NCI-H345 treated with DMSO at 0.1 percent for 48 hours (cell line): ENCODE results near the gene RCCD1.
"Not testable (repeated sequence)": the region's sequence is repeated elsewhere in the genome, so short reads cannot be mapped to it uniquely, and the experiment has no call there.

Source experiments
- DNase-seq: peaks from one replicate; lab custom pipeline; 2025; ENCODE audit not compliant: unreplicated experiment; lab: John Stamatoyannopoulos, UW

RCCD1 gene, protein sequence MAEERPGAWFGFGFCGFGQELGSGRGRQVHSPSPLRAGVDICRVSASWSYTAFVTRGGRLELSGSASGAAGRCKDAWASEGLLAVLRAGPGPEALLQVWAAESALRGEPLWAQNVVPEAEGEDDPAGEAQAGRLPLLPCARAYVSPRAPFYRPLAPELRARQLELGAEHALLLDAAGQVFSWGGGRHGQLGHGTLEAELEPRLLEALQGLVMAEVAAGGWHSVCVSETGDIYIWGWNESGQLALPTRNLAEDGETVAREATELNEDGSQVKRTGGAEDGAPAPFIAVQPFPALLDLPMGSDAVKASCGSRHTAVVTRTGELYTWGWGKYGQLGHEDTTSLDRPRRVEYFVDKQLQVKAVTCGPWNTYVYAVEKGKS

DNA sequence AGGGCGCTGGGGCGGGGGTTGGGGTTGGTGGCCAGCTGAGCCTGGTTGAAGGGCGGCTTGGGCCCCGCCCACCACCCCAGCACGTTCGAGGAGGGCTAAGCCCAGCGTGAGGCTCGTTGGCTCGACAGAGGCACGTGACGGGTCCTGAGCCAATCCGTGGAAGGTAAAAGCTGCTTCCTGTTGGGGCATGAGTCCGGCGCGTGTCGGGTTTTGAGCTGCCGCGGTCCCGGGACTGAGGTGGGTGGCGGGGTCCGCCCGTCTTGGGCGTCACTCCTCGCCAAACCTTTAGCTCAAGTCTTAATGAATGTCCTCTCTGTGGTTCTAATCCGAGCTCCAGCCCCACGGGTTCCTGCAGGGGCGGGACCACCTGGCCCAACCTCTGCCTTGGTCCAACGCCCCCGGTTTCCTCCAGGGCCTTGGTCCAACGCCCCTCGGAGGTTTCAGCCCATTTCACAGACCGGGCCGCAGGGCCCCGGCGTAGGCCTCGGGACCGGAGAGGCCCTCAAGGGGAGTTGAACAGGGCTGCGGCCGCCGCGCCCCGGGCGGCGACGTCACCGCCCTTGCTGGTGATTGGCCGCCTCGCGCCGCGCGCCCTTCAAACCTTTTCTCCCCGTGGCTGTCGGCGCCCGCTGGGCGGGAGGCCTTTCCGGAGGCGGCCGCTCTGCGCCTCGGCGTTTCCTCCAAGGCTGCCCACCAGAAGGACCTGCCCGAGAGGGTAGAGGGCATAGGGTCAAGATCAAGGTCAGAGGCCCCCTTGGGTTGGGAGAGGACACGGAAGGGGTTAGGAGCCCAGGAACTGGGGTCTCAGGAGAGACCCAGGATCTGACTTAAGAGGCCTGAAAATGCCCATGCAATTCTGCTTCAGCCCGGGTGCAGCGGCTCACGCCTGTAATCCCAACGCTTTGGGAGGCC is at the start of gene RCCD1:
Gene RCCD1, plus strand, starts transcription at position 173 of the 912 bp plus-strand sequence. CDS start 1,851 bp downstream, outside the sequence.
- peak; percentile 71 for DNase-seq

DNA sequence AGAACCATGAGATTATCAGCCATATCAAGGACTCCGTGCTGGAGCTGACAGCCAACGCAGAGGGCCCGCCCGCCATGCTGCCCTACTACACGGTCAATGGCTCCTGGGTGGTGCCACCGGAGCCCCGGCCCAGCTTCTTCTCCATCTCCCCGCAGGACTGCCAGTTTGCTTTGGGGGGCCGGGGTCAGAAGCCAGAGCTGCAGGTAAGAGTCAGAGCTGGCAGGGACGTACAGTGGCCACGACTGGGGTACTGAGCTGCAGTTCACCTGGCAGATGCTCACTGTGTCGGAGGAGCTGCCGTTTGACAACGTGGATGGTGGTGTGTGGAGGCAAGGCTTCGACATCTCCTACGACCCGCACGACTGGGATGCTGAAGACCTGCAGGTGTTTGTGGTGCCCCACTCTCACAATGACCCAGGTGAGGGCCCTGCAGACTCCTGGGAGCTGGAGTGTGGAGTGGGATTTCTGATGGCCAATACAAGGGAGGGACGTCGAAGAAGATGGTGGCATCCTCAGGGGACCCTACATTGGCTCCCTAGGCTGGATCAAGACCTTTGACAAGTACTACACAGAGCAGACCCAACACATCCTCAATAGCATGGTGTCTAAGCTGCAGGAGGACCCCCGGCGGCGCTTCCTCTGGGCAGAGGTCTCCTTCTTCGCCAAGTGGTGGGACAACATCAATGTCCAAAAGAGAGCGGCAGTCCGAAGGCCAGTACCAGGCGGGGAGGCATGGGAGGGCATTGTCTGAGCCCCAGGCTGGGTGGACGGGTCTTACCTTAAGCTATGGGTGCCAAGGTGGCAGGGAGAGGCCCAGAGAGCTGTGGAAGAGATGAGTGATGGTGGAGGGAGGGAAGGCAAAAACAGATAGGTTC is 49.1 kb upstream of the RCCD1 start:
- no peak for DNase-seq

DNA sequence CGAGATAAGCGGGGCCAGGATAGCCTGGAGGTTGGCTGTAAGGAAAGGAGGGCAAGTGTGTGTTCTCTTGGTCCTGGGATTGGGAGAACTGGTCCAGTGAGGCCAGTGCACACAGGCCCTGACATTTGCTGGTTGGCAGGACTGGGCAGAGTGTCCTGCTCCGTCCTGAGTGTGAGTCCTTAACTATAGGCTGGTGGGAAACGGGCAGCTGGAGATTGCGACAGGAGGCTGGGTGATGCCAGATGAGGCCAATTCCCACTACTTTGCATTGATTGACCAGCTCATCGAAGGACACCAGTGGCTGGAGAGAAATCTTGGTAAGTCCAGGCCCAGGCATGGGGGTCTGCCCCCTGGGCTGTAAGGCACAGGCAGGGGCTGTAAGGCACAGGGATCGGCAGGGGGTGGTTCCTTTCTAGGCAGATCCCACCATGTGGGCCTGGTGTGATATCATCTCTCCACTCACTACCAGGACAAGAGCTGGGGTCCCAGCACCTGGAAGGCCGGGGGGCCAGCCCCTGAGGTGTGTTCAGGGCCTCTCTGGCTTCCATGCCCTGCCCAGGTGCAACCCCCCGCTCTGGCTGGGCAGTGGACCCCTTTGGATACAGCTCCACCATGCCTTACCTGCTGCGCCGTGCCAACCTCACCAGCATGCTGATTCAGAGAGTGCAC is 48.4 kb upstream of the RCCD1 start:
- no peak for DNase-seq

DNA sequence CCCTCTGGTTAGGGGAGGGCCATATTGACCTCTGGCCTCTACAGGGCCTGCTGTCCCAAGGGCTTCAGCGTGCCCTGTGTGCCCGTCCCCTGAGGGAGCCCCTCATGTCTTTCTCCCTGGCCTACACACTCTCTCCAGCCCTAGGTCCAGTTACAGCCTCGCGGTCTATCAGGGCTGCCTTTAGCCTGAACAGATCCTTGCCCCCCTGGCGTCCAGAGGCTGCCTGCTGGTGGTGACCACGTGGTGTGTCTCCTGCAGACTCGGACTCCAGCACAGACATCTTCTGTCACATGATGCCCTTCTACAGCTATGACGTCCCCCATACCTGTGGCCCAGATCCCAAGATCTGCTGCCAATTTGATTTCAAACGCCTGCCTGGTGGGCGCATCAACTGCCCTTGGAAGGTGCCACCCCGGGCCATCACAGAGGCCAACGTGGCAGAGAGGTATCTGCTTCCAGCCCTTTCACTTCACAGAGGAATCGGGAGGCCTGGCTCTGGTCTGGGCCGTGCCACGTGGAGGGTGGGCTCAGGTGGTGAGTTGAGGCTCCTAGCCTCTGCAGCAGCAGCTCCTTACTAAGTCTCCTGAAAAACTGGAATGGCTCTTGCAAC is 47.5 kb upstream of the RCCD1 start:
- no peak for DNase-seq

DNA sequence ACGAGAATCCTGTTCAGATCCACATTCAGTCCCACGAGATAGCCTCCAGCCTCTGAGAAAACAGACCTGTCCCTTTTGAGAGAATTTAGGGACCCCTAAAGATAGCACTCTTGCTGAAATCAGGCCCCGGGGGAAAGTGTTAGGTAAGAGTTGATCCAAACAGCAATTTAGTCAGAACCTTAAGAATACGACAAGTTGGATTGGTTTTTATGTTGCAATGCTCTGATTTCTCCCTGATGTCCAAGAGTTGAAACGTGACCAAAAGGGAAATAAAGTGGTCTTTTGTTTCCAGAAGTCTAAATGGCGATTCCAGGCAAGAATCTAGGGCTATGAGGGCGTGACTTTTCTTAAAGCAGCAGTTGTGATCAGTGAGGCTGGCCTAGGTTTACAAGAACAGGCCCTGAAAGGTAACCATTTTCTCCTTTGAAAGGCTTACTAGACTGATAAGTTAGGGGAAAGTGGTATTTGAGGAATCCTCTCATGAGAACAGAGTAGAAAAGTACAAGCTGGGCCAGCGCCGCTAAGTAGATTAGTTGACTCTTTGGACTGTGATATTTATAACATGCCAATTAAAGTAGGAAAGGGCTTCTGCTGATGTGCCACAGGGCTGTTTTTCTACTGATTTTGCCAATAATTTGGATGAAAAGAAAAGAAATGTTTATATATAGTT is 46.7 kb upstream of the RCCD1 start:
- no peak for DNase-seq

DNA sequence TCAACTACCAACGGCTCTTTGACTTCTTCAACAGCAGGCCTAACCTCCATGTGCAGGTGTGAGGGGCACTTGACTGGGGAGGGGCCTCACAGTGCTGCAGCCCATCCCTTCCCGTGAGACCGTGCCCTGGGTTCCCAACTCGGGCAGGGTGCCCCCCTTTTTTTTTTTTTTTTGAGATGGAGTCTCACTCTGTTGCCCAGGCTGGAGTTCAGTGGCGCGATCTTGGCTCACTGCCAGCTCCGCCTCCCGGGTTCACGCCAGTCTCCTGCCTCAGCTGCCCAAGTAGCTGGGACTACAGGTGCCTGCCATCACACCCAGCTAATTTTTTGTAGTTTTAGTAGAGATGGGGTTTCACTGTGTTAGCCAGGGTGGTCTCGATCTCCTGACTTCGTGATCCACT is 45.2 kb upstream of the RCCD1 start:
- not testable (repeated sequence) for DNase-seq

DNA sequence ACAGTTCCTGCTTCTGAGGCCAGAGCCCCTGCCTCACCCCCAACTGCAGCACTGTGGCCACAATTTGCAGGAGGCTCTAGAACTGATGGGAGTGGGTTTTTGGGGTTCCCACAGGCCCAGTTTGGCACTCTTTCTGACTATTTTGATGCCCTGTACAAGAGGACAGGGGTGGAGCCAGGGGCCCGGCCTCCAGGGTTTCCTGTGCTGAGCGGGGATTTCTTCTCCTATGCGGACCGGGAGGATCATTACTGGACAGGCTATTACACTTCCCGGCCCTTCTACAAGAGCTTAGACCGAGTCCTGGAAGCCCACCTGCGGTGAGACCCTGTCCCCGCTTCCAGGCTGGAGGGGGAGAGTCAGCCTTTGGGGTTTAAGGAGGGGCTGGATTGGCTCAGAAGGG is 44.7 kb upstream of the RCCD1 start:
- DNase-seq: no peak

DNA sequence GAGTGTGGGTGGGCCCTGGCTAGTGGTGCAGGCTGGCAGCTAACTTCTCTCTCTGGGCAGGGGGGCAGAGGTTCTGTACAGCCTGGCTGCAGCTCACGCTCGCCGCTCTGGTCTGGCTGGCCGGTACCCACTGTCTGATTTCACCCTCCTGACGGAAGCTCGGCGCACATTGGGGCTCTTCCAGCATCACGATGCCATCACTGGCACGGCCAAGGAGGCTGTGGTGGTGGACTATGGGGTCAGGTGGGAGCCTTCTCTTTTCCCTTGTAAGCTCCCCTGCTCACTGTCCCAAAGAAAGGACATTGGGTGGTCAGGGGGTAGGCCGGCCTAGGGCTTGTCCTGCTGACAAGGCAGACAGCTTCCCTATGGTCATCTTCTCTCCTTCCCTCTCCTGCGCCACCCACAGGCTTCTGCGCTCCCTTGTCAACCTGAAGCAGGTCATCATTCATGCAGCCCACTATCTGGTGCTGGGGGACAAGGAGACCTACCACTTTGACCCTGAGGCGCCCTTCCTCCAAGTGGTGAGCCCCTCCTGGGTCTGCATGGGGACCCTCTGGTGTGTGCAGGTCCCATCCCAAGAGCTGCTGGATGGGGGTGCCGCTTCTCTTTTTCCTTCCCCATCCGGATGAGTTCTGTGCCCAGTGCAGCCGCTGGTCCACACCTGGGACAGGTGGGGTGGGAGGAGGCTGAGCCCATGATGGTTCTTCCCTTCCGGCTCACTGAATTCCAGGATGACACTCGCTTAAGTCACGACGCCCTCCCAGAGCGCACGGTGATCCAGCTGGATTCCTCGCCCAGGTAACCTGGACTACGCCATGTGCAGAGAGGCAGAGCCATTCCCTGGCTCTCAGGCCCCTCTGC is 44.0 kb upstream of the RCCD1 start:
- no peak for DNase-seq

DNA sequence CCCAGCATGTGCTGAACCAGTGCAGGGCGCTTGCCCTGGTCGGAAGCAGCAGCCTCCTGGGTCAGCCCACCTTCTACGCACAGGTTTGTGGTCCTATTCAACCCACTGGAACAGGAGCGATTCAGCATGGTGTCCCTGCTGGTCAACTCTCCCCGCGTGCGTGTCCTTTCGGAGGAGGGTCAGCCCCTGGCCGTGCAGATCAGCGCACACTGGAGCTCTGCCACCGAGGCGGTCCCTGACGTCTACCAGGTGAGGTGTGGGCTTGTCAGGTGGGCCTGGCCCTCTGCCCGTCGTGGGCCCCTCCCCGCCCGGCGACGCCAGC is 43.4 kb upstream of the RCCD1 start:
- no peak for DNase-seq

DNA sequence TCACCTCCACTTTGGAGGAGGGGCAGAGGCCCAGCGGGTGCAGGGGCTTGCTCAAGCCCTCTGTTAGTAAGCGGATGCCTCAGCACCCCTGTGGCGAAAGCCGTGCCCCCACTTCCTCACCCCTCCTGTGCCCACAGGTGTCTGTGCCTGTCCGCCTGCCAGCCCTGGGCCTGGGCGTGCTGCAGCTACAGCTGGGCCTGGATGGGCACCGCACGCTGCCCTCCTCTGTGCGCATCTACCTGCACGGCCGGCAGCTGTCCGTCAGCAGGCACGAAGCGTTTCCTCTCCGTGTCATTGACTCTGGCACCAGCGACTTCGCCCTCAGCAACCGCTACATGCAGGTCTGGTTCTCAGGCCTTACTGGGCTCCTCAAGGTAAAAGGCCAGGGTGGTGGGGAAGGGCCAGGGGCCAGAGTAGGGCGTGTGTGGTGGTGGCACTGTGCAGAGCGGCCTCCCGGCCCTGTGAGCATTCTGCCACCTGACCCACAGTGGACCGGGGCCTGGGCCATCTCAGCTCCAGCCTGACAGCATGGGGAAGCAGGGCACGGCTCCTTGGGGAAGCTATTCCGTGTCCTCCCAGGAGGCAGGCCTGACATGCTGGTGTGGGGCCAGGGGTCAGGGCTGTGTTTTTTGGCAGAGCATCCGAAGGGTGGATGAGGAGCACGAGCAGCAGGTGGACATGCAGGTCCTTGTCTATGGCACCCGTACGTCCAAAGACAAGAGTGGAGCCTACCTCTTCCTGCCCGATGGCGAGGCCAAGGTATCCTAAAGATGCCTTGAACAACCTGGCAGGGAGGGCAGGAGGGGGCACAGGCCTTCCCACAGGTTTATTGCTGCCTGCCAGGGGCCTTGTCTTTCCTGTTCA is 42.5 kb upstream of the RCCD1 start:
- DNase-seq: no peak

DNA sequence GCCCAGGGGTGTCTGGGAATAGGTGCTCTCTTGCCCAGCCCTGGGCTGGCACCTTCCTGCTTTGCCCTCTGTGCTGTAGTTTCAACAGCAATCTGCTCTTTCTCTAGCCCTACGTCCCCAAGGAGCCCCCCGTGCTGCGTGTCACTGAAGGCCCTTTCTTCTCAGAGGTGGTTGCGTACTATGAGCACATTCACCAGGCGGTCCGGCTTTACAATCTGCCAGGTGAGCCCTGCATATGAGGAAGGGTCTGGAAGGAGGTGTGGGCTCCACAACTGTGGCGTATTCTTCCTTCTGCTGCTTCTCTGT is 42.0 kb upstream of the RCCD1 start:
- no peak for DNase-seq

DNA sequence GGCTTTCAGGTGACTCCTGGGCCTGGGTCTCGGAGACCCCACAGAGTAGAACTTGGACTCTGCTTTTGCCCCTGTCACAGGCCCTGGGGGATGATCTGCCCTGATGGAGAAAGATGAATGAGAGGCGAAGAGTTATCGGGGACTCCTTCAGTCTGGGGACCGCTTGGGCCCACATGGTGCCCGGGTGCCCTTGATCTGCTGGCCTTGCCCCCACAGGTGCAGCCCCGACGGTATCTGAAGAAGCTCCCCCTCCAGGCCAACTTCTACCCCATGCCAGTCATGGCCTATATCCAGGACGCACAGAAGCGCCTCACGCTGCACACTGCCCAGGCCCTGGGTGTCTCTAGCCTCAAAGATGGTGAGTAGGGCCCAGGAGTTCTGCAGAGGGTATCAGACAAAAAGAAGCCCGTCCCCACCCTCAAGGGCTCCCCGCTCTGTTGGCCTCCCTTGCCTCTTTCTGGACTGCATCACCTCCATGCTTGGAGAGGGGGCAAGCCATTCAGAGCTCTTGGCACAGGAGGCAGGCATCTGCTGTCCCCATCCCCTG is 41.2 kb upstream of the RCCD1 start:
- DNase-seq: no peak

DNA sequence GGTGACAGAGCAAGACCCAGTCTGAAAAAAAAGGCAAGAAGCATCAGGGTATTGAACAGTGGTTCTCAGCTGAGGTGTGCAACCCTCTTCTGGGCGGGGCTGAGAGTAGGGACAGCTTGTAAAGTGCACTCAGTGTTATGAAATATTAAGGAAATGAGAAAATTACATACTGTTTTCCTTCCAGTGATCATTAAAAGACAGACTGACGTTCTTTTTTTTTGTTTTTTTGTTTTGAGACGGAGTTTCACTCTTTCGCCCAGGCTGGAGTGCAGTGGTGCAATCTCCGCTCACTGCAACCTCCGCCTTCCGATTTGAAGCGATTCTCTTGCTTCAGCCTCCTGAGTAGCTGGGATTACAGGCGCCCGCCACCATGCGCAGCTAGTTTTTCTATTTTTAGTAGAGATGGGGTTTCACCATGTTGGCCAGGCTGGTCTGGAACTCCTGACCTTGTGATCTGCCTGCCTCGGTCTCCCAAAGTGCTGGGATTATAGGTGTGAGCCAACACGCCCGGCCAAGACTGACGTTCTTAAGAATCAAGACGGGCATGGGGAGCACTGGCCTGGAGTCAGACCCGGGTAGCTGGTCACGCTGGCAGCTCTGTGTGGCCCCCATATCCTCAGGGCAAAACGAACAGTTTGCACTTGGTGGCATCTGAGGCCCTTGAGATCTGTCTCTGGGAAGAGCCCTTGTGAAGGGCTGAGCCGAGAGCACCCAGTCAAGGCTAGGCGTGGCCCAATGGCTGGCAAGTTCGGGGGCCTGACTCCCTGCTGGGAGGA is 40.2 kb upstream of the RCCD1 start:
- DNase-seq: no peak

DNA sequence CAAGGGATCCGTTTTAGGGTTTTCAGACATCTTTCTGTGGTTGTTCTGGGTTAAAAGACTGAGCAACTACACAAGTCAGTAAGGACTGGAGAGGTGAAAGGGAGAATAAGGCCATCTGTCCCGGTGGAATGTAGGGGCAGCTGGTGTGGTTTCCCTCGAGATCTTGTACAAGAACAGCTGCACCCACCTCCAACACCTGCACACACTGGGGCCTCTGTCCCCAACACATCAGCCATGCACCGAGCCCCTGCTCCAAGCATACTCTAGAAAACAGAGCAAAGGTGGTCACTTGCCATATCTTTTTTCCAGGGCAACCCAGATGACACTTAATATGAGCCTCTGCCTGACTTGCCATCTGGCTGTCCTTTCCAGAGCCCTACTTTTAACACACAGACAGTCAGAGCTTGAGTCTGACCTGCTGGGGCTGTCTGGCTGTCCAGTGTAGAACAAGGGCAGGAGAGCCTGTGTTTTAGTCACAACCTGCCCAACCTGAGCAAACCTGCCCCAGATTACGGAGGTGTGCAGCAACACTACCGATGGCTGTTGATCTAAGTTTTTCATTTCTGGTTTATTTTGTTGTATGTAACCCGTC is 39.4 kb upstream of the RCCD1 start:
- no peak for DNase-seq

DNA sequence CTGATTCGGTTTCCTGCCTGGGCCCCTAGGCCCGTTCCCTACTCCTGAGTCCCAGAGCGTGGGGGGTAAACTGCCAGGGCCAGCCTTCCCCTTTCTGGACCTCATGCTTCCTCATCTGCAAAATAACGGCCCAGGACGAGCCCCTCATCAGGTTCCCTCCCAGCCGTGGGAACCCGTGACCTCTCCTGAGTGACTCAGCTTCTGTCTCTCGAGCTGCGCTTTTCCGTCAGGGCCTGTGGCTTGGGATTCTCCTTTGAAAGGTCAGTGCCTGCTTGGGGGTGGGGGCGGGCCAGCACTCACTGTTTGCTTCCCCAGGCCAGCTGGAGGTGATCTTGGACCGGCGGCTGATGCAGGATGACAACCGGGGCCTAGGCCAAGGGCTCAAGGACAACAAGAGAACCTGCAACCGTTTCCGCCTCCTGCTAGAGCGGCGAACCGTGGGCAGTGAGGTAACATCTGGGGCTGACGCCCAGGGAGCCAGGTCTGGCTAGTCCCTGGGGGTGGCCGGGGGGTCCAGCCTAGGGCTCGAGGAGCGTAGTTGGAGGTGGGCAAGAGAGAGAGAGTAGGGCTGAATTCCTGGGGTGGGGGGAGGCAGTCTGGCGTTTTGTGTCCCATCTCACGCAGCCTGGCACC is 38.8 kb upstream of the RCCD1 start:
- DNase-seq: no peak

DNA sequence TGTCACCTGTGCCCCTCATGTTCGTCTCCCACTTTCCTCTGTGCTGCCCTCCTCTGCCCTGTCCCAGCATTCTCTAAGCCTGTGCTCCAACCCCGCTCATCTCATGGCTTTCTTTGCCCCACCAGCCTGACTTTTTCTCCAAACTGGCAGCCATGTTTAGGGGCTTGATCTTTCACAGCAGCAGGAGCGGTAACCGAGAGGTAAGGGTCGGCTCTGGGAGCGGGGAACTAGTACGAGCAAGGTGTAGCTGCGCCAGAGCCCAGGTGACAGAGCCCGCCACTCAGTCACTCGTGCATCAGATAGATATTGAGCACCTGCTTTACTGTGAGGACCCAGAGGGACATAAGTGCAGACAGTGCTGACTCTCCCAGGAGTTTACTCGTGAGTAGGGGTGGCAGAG is 38.2 kb upstream of the RCCD1 start:
- DNase-seq: no peak
